ENCODE data around the gene CDKN2AIP.
"Not testable (repeated sequence)": the region's sequence is repeated elsewhere in the genome, so short reads cannot be mapped to it uniquely, and the experiment has no call there.

Gene CDKN2AIP

GRCh38 chr4:183413234-183414200 is 30.9 kb upstream of the CDKN2AIP start:
- DNase-seq (ENCODE audit: low read depth in 2 of 2): no peak

GRCh38 chr4:183416879-183417755 is 27.3 kb upstream of the CDKN2AIP start:
- DNase-seq (ENCODE audit: low read depth in 2 of 2): no peak

- no peak for DNase-seq (ENCODE audit: low read depth in 2 of 2)
Observed at GRCh38 chr4:183422962-183423631, 21.3 kb upstream of the CDKN2AIP start.

GRCh38 chr4:183424109-183424744 is 20.2 kb upstream of the CDKN2AIP start:
- DNase-seq (ENCODE audit: low read depth in 2 of 2): no peak

DNA sequence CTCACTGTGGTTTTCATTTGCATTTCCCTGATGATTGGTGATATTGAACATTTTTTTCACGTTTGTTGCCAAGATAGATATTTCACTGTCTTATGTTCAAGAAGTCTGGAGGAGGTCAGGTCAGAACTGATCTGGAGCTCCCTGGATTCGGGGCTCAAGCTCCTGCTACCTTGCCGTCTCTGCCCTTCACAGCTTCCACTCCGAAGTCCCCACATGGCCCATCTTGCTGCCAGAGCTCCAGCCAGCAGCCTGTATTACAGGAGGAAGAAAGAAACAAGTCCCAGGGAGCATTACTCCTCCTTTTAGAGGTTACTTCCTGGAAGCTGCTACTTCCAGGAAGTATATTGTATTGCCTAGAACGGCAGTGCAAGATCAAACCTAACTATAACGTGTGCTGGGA is 17.9 kb upstream of the CDKN2AIP start:
- no peak for DNase-seq (ENCODE audit: low read depth in 2 of 2)

GRCh38 chr4:183429489-183429888 is 14.9 kb upstream of the CDKN2AIP start:
- no peak for DNase-seq (ENCODE audit: low read depth in 2 of 2)

DNA sequence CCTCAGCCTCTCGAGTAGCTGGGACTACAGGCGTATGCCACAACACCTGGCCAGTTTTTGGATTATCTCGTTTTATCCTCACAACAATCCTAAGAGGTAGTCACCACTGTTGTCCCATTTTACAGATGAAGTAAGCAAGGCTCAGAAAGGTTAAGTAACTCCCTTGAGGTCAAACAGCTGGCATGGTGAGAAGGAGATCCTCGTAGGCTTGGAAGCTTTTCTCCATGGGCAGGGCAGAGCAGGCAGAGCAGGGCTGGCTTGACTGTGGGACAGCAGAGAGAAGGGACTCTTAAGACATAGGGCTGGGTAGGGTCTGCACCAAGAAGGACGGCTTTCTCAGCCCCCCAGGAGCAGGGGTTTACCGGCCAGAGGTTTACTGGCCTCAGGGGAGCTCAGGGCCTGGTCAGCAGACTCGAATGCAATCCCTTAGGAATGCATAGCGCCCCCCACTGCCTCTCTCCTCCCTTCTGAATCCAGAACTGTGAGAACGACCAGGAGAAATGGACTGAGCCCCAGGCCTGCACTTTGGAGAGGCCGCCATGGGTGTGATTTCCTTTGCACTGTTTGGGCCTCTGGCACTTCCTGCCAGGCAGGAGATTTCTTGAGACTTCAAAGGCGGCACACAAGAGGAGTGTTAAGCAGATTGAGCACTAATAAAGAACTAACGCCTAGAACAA is 14.0 kb upstream of the CDKN2AIP start:
- DNase-seq (ENCODE audit: low read depth in 2 of 2): no peak

DNA sequence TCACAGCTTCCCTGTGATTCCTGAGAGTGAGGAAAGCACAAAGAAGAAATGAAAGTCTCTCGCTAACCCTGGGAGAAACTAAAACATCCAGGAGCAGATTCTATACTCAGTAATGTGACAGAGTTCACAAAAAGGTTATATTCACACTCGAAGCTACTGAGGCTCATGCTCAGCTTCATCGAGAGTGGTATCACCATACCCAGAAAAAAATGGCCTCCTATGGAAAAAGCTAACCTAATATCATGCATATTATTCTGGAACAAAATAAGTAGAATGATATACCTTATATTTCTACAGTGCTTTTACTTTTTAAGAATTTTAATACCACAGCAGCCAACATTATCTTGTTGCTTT is 13.5 kb upstream of the CDKN2AIP start:
- DNase-seq (ENCODE audit: low read depth in 2 of 2): no peak

DNA sequence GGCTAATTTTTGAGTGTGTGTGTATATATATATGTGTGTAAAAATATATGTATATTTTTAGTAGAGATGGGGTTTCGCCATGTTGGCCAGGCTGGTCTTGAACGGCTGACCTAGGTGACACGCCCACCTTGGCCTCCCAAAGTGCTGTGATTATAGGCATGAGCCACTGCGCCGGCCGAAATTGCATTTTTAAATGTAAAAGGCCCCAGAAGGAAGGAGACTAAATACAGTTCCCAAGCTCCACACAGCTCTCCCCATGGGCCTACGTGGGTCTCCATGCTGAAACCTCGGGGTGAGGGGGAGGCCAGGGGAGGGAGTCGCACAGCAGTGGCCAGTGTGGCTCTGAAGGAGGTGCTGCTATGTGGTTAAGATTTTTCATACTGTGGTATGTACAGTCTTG is 12.8 kb upstream of the CDKN2AIP start:
- DNase-seq (ENCODE audit: low read depth in 2 of 2): no peak

GRCh38 chr4:183433183-183433582 is 11.3 kb upstream of the CDKN2AIP start:
- not testable (repeated sequence) for DNase-seq (ENCODE audit: low read depth in 2 of 2)

DNA sequence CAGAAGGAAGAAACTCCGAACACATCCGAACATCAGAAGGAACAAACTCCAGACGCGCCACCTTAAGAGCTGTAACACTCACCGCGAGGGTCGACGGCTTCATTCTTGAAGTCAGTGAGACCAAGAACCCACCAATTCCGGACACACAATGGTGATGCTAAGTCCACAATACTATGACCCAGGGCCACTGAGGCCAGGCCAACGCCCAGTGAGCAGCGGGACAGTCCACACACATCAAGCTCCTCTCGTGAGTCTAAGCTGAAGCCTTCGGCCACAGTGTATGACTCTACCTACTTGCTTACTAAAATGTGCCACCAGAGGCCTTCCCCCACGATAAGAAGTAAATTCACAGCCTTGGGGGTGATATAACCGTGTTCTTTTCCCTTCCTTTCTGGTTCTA is 10.2 kb upstream of the CDKN2AIP start:
- DNase-seq (ENCODE audit: low read depth in 2 of 2): no peak

DNA sequence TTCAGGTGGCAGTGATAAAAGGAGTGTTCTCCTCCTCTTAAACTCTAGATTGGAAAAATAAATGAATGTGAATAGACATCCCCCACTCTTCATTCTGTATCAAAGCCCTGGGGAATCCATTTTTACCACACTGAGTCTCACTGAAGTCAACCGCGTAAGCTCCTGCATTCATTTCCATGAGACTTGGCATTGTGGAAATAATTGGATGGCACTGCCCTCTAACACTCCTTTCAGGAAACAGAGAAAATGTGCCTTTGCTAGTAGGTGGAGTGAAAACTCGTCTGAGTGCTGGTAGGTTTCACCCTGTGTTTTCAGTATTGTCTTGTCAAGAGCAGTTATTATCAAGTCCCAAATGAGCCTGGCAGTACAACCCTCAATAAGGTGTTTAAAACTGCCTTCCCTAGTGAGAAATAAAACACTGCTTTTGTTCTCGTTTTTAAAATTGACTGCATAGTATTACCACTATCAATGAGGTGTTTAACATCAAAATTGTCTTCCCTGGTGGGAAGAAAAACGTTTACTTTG is 9.7 kb upstream of the CDKN2AIP start:
- no peak for DNase-seq (ENCODE audit: low read depth in 2 of 2)

GRCh38 chr4:183435803-183436202 is 8.6 kb upstream of the CDKN2AIP start:
- no peak for DNase-seq (ENCODE audit: low read depth in 2 of 2)

DNA sequence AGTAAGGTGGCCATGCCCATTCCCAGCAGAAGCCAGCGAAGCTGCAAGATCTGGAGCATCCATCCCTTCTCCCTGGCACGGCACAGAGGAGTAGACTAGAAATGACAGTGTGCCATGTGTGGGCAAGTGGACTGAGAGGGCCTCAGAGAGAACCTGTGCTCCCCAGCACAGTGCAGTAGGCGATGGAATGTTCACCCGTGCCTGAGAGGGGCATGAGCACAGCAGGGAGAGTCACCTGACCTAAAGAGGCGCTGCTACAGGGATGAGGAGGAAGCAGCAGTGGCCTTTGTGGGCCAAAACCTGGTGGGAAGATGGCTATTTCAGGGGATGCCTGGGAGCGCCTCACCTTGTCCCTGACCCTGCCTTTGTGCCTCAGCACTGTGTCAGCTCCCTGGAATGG is 8.0 kb upstream of the CDKN2AIP start:
- DNase-seq (ENCODE audit: low read depth in 2 of 2): no peak

GRCh38 chr4:183437452-183437851 is 7.0 kb upstream of the CDKN2AIP start:
- no peak for DNase-seq (ENCODE audit: low read depth in 2 of 2)

GRCh38 chr4:183438458-183439113 is 5.8 kb upstream of the CDKN2AIP start:
- no peak for DNase-seq (ENCODE audit: low read depth in 2 of 2)

DNA sequence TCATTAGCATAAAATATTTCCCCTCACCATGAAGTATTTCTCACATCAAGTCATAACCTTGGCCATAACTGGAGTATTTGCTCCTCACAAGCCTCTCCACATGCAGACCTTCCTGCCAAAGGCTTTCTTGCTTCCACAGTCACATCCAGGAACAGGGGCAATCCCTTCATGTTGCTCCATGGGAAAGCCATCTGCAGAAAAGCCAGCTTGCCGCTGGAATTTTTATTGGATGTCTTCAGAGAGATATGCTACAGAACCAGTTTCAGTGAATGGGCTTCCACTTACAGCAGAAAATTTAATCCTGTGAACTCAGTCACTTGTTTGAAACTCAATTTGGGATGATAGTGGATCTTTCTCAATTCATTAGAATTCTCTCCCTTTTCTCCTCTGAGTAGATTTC is 3.2 kb upstream of the CDKN2AIP start:
- DNase-seq (ENCODE audit: low read depth in 2 of 2): no peak

DNA sequence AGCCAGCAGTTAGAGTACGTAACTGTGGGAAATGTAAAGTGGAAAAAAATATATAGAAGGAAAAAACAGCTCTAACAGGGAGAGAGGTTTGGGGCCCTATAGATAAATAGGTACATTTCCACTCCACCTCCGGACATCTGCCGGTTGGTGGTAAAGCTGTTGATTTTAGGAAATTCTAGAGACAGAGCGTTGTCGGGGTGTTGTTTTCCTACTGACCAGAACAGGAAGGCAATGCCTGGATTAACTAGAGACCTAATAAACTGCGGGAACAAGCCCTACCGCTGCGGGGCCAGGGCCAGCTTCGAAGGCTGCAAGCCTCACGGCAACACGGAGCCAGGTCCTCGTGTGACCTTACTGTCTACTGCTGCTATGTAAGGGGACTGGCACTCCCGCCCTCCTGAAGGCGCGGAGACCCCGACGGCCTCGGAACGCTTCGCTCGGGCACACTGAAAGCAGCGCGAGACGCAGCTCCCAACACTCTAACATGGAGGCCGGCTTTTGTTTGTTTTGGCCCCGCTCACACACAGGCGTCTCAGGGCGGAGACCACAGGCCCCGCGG is 702 bp upstream of the CDKN2AIP start:
- peak; percentile 14 to 22 for DNase-seq (ENCODE audit: low read depth in 2 of 2)

DNA sequence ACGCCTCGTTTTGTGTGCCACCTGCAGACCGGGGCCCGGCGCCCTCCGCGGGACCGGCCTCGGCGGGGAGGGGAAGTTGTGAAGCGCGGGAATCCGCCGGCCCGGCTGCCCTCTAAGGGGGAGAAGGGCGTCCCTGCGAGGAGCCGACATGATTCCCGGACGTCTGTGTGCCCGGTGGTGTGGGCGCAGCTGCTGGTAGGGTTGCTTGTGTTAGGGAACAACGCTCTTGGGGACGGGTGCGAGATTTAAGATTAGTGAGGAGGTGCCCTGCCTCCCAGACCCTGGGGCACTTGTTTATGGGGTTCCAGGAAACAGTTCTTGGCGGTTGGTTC is 627 bp downstream of the CDKN2AIP start:
- peak in 1 of 2 donors; percentile 22 for DNase-seq (ENCODE audit: low read depth in 2 of 2)

- DNase-seq (ENCODE audit: low read depth in 2 of 2): no peak
Observed at GRCh38 chr4:183447646-183448045, 3.2 kb downstream of the CDKN2AIP start.
